OCI-LY1 (cell line): ENCODE measurements around the gene DYNLT3.

Experiments
- H2AFZ ChIP-seq: fragments of 200-600 bp; sonication (generic), shearing (Covaris generic); 2 replicates; pipeline ENCODE4 v1.6.0; 2014; ENCODE audit warnings: antibody characterized with exemption, mild to moderate bottlenecking, low read length
- H3F3A ChIP-seq: fragments of 200-600 bp; sonication (generic), shearing (Covaris generic); 2 replicates; pipeline ENCODE4 v1.6.0; 2014; ENCODE audit warnings: mild to moderate bottlenecking, antibody characterized with exemption, low read length, moderate library complexity; ENCODE audit not compliant: insufficient read depth
- H3K27ac ChIP-seq: fragments of 200-600 bp; sonication (generic); 2 replicates; pipeline ENCODE4 v1.5.1; 2014; ENCODE audit warnings: low read length, mixed run types, mild to moderate bottlenecking, low read depth; ENCODE audit not compliant: poor library complexity, severe bottlenecking
- H3K27me3 ChIP-seq: fragments of 200-600 bp; sonication (generic); 2 replicates; pipeline ENCODE4 v1.6.0; 2014; ENCODE audit warnings: antibody characterized with exemption, mild to moderate bottlenecking, low read length, moderate library complexity; ENCODE audit not compliant: insufficient read depth
- H3K36me3 ChIP-seq: fragments of 200-600 bp; sonication (generic); 2 replicates; pipeline ENCODE4 v1.6.1; 2014; ENCODE audit warnings: mild to moderate bottlenecking, antibody characterized with exemption, low read length, moderate library complexity, mixed read lengths; ENCODE audit not compliant: insufficient read depth
- H3K4me1 ChIP-seq: fragments of 200-600 bp; sonication (generic); 2 replicates; pipeline ENCODE4 v1.5.1; 2014; ENCODE audit warnings: mild to moderate bottlenecking, low read length, moderate library complexity; ENCODE audit not compliant: insufficient read depth, severe bottlenecking
- H3K4me2 ChIP-seq: fragments of 200-600 bp; sonication (generic), shearing (Covaris generic); 2 replicates; pipeline ENCODE4 v1.6.1; 2014; ENCODE audit warnings: low read length
- H3K4me3 ChIP-seq: fragments of 200-600 bp; sonication (generic); 2 replicates; pipeline ENCODE4 v1.5.1; 2014; ENCODE audit warnings: low read length, low read depth, mild to moderate bottlenecking, mixed read lengths; ENCODE audit not compliant: poor library complexity, severe bottlenecking
- H3K79me2 ChIP-seq: fragments of 200-600 bp; shearing (Covaris generic); 2 replicates; pipeline ENCODE4 v1.6.1; 2016; ENCODE audit warnings: mixed run types, low read length, mixed read lengths; ENCODE audit not compliant: insufficient read depth
- H3K9ac ChIP-seq: fragments of 200-600 bp; sonication (generic), shearing (Covaris generic); 2 replicates; pipeline ENCODE4 v1.6.1; 2014; ENCODE audit warnings: mild to moderate bottlenecking, low read length, mixed read lengths
- H3K9me2 ChIP-seq: fragments of 200-600 bp; sonication (generic), shearing (Covaris generic); 2 replicates; pipeline ENCODE4 v1.6.1; 2014; ENCODE audit warnings: low read depth, mild to moderate bottlenecking, low read length, mixed read lengths
- H3K9me3 ChIP-seq: fragments of 200-600 bp; shearing (Covaris generic); 2 replicates; pipeline ENCODE4 v1.6.1; 2014; ENCODE audit warnings: low read length, mixed read lengths
- H4K20me1 ChIP-seq: fragments of 200-600 bp; sonication (generic), shearing (Covaris generic); 2 replicates; pipeline ENCODE4 v1.6.0; 2016; ENCODE audit warnings: mild to moderate bottlenecking, low read length; ENCODE audit not compliant: insufficient read depth
- EZH2 ChIP-seq: fragments of 200-600 bp; sonication (generic), shearing (Covaris generic); IDR thresholded peaks from 2 replicates; pipeline ENCODE4 v1.8.0; 2017; ENCODE audit warnings: borderline replicate concordance, mixed run types, mild to moderate bottlenecking, antibody characterized with exemption, low read length, moderate library complexity, mixed read lengths
- TF ChIP-seq, protein P1 (sequence below): fragments of 200-600 bp; sonication (generic), shearing (Covaris generic); IDR thresholded peaks from 2 replicates; pipeline ENCODE4 v1.5.1; 2017; ENCODE audit warnings: mild to moderate bottlenecking, antibody characterized with exemption, low read length, moderate library complexity, mixed read lengths

The DYNLT3 gene

GRCh38 chrX:37873220-37873619 is 25.8 kb upstream of the DYNLT3 start:
- Histone ChIP-seq H3F3A (no peaks in the 10 kb centered on the region), H2AFZ (no peak overlapping the region), H4K20me1 (no peaks in the 10 kb centered on the region), H3K9me3 (no peaks in the 10 kb centered on the region), H3K79me2 (no peaks in the 10 kb centered on the region), H3K4me2 (no peak overlapping the region), H3K4me3 (no peak overlapping the region), H3K36me3 (no peaks in the 10 kb centered on the region), H3K27ac (no peak overlapping the region), H3K9ac (no peak overlapping the region), H3K4me1 (no peaks in the 10 kb centered on the region), H3K27me3 (no peaks in the 10 kb centered on the region), H3K9me2 (no peaks in the 10 kb centered on the region)
- TF ChIP-seq EZH2 = no peak
- TF ChIP-seq, protein P1, sequence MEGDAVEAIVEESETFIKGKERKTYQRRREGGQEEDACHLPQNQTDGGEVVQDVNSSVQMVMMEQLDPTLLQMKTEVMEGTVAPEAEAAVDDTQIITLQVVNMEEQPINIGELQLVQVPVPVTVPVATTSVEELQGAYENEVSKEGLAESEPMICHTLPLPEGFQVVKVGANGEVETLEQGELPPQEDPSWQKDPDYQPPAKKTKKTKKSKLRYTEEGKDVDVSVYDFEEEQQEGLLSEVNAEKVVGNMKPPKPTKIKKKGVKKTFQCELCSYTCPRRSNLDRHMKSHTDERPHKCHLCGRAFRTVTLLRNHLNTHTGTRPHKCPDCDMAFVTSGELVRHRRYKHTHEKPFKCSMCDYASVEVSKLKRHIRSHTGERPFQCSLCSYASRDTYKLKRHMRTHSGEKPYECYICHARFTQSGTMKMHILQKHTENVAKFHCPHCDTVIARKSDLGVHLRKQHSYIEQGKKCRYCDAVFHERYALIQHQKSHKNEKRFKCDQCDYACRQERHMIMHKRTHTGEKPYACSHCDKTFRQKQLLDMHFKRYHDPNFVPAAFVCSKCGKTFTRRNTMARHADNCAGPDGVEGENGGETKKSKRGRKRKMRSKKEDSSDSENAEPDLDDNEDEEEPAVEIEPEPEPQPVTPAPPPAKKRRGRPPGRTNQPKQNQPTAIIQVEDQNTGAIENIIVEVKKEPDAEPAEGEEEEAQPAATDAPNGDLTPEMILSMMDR = no peak

- H2AFZ ChIP-seq = no peak overlapping the region
- no peaks in the 10 kb centered on the region for H3K4me1 ChIP-seq
- no peak overlapping the region for H3K27ac ChIP-seq
- no peaks in the 10 kb centered on the region for H3K9me2 ChIP-seq
- H3K79me2 ChIP-seq = no peaks in the 10 kb centered on the region
- H3K9ac ChIP-seq = no peak overlapping the region
- H3K27me3 ChIP-seq = no peaks in the 10 kb centered on the region
- H3K4me2 ChIP-seq = no peak overlapping the region
- no peaks in the 10 kb centered on the region for H3K9me3 ChIP-seq
- no peak overlapping the region for H3K4me3 ChIP-seq
- TF ChIP-seq EZH2 = no peak
- TF ChIP-seq, protein P1 = no peak
- no peaks in the 10 kb centered on the region for H3K36me3 ChIP-seq
- H4K20me1 ChIP-seq = no peaks in the 10 kb centered on the region
- H3F3A ChIP-seq = no peaks in the 10 kb centered on the region
These were observed 24.9 kb upstream of the DYNLT3 start for GRCh38 chrX:37872303-37872655.

DNA sequence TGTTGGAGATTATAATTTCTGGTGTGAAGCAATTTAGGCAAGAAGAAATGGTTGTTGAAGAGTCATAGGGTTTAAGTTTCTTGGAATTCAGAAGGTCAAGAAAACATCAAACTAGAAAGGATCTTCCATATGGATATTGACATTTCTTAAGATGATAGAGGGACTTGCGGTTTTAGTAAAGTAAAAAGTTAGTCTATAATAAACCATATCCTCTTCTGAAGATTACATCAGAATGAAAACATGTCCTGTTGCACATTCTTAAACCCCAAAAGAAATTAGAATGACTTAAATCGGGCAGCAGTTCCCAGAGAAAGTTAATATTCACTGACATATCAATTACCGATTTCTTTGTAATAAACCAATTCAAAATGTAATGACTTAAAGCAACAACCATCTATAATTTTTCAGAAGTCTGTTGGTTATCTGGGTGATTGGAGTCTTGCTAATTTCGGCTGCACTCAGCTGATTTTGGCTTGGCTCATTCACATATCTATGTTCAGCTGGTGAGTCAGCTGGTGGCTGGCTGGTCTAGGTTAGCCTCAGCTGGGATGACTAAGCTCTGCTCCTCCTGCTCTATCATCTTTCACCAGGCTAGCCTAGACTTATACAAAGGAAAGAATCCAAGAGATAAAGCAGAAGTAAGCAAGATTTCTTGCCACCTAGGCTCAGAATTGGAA is 24.4 kb upstream of the DYNLT3 start:
- no peak for TF ChIP-seq EZH2
- TF ChIP-seq, protein P1 = no peak
- Histone ChIP-seq H3K4me3 (no peak overlapping the region), H3K9me2 (no peaks in the 10 kb centered on the region), H3K4me1 (no peaks in the 10 kb centered on the region), H4K20me1 (no peaks in the 10 kb centered on the region), H3K27me3 (no peaks in the 10 kb centered on the region), H3F3A (no peaks in the 10 kb centered on the region), H3K4me2 (no peak overlapping the region), H2AFZ (no peak overlapping the region), H3K36me3 (no peaks in the 10 kb centered on the region), H3K27ac (no peak overlapping the region), H3K9me3 (no peaks in the 10 kb centered on the region), H3K9ac (no peak overlapping the region), H3K79me2 (no peaks in the 10 kb centered on the region)
